HG03064 (cell line): Measurements from ENCODE around the gene DLGAP1.

ENCODE experiments used
- ATAC-seq: cut with Tn5 transposase; IDR thresholded peaks from one replicate; pipeline ENCODE4 v1.9.1; 2021; ENCODE audit warnings: low read depth; ENCODE audit not compliant: unreplicated experiment

DLGAP1 gene

DNA sequence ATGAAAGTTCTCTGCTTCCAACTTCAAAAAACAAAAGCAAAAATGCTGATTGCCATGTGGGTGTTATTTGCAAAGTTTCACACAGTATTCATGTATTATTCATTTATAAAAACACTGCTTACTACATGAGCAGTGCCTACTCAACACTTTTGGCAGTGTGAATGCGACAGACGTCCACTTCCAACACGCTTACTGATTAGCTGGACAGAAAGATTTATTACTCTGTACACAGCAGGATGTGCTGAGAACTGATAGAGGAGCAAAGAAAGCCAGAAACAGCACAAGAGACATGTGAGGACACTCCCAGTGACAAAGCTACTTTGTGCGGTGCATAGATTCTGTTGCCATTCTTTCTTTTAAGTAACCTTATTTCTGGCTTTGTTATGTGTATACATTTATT lies 258.8 kb downstream of the DLGAP1 start:
- no peak for ATAC-seq

DNA sequence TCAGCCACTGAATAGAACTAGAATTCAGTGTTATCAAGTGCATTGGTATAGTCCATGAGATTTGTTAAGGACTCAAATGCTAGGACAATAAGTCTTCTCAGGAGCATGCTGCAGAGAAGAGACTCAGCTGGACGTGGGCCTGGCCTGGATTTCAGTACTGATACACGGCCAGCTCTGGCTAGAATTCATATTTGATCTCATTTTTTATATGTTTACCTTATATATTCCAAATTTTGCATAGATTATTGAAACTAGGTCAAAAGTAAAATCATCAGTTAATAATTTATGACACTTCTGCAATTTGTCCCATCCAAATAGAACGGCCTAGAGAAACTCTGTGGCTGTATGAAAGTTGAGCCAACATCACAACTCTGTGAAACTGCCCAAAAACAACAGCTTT lies 262.0 kb downstream of the DLGAP1 start:
- ATAC-seq = no peak

DNA sequence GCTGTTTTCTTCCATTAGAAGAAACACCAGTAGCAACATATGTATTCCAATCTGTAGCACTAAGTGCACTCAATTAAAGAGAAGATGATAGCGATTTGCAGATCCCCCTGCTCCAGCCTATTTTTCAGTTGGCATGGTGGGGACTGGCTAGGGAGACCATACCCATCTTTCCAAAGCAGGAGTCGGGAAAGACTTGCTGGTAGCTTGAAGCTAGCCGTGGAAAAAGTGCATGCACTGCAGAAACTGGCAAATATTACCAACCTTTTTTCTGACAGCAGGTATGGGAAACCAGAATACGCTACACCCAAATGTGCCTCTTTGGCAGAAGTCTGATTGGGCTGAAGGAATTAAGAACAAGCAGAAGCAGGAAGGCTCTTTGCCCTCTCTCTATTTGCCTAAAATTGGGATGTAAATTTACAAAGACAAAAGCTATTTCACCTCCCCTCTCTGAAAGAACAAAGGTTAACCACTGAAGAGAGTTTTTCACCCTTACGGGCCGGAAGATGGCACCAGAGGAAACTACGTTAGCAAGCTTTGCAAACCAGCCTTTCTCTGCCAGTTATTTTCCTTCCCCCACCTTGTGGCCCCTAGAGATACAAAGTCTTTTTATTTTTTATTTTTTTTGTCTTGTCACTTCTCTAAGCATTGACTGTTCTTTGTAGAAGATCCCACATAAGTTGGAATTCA lies 273.1 kb downstream of the DLGAP1 start:
- no peak for ATAC-seq

- no peak for ATAC-seq
Measured at GRCh38 chr18:4181086-4181485, 274.0 kb downstream of the DLGAP1 start.

GRCh38 chr18:4172196-4173100 lies 282.7 kb downstream of the DLGAP1 start:
- no peak for ATAC-seq

DNA sequence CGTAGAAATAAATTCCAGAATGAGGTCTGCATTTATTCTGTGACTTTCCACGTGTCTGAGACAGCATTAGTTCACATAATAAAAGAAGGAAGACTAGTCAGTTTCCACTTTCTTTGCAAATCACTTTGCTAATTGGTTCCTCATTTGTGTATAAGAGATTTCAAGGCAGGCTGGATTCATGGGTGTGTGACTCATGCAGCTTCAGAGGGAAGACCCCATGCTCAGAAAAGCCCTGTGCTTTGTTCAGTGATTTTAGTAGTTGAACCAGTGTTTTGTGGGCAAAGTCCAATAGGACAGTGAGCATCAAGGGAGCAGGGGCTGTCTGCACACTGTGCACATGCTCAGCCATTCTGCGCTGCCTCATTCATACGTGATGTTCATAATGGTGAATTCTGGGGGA lies 297.8 kb downstream of the DLGAP1 start:
- ATAC-seq = no peak

GRCh38 chr18:4146797-4147196 lies 308.3 kb downstream of the DLGAP1 start:
- ATAC-seq = no peak

DNA sequence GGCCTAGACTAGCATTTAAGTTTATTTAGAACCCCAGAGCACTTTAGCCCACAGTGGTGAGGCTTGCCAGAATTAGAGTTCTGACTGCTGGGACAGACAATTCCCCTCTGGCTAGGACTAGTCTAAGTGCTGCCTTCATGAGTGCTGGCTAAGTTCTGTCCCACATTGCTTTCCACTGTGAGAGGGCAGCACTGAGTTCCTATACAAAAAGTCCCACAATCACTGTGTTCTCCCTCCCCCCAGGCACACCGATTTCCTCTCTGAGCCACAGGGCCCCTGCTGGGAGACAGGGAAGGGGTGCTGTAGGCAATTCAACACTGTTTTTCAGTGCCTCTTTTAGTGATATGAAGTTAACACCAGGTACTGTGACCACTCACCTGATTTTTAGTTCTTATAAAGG lies 310.9 kb downstream of the DLGAP1 start:
- no peak for ATAC-seq

DNA sequence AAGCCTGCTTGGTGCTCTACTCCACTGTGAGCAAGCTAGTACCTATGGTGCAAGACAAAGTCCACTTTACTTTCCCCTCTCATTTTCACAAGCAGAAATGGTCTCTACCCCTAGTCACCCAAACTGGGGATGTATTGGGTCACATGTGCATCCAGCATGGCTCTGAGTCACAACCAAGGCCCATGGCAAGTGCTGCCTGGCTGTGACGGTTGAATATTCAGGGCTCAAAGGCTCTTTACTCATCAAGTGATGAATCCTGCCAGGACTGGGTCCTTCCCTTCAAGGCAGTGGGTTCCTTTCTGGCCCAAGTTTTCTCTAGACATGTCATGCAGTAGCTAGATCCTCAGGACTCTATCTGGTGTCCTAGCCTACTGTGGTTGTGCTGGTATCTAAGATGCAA lies 311.5 kb downstream of the DLGAP1 start:
- no peak for ATAC-seq

DNA sequence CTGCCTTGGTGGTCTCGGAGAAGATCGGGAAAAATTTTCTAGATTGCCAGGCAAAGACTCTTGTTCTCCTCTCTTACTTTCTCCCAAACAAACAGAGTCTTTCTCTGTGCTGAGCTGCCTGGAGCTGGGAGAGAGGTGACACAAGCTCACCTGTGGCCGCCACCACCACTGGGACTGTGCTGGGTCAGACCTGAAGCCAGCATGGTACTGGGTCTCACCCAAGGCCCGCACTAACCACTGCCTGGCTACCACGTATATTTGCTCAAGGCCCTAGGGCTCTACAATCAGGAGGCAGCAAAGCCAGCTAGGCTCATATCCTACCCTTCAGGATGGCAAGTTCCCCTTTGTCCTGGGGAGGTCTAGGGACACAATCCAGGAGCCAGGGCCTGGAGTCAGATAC lies 312.2 kb downstream of the DLGAP1 start:
- no peak for ATAC-seq

GRCh38 chr18:4134700-4135099 lies 320.4 kb downstream of the DLGAP1 start:
- no peak for ATAC-seq

GRCh38 chr18:4130734-4131719 lies 324.1 kb downstream of the DLGAP1 start:
- no peak for ATAC-seq

DNA sequence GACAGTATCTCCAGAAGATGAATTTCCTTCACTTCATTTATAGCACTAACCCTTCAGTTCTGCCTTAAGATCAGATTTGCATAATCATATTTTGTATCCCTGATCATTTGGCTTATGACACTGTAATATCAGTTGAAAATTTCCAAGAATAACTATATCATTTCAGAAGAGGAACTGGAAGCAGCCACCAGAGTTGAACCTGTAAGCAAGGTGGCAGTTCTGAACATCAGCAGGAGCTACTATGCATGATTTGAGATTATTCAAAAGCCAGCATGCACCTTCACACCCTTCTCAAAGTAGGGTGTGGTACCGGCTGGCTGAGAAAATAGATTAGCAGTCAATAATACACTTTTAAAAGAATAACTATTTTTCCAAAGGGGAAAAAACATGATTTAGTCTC lies 328.2 kb downstream of the DLGAP1 start:
- ATAC-seq = no peak

DNA sequence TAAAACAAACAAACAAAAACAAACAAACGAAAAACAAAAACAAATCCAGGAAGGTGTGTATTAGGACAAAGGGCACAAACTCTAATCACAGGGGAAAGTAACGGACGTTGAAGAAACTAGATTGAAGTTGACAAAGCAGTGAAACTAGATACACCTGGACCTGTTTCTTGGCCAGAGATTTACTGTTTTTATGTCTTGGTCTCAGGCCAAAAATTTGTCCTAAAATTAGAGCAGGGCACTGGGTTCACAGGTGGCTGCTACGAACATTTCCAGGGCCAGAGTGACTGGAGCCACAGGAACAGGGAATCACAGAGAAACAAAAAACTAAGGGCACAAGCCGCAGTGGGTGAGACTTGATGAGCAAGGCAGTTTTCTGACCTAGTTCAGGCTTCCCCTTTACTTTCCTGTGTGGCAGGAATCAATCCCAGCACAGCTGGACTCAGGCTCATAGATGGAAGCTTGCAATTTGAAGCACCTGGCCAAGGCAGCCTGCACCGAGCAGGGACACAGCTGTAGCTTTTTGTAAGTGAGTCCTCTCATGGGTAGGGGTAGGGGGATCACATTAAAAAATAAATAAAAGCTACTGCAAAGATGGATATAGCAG lies 329.4 kb downstream of the DLGAP1 start:
- no peak for ATAC-seq

DNA sequence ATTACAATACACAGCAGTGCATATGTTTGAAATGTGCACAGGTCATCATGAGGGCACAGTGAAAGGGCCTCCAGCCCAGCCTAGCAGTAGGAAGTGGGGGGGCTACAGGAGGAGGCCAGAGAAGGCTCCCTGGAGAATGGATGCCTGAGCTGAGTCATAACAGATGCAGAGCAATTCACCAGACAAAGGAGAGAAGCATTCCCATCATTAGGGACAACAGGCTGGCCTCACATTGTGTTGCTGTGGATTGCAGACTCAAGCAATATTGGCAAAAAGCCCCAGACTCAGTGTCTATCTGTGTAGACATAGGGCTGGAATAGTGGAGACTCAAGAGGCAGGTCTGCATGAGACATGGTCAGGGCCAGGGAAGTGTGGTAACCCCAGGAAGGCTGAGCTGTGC lies 329.9 kb downstream of the DLGAP1 start:
- ATAC-seq = no peak

DNA sequence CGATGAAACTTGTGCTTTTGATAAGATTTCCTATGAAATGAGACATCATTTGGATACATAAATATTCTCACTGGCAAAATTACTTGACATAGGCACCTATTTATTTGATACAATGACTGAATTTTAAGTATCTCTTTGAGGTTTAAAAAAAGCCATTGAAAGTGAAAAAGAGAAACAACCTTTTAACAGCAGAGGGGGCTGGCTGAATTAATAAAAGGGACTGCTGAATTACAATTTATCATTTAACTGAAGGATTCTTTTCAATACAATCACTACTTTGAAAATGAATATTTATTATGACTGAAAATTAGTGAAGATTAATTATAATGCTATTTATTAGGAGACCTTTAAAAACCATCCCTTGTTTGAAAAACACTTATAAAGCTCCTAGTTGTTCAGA lies 335.3 kb downstream of the DLGAP1 start:
- no peak for ATAC-seq

DNA sequence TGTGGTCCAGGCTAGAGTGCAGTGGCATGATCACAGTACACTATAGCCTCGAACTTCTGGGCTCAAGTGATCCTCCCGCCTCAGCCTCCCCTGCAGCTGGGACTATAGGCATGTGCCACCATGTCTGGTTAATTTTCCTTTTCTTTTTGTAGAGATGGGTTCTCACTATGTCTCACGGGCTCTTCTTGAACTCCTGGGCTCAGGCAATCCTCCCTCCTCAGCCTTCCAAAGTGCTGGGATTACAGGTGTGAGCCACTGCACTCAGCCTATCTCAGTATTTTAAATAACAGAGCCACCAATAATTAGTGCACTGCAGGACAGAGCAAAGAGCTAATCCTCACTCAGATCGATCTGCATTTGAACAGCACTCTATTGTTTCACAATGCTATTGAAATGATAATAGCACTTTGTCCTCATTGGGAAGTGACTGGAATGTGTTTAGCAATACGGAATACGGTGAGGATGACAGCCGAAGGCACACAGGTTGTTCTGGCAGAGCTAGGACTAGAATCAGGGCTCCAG lies 335.9 kb downstream of the DLGAP1 start:
- ATAC-seq = no peak

- no peak for ATAC-seq
Measured at GRCh38 chr18:4108016-4108415, 347.1 kb downstream of the DLGAP1 start.

DNA sequence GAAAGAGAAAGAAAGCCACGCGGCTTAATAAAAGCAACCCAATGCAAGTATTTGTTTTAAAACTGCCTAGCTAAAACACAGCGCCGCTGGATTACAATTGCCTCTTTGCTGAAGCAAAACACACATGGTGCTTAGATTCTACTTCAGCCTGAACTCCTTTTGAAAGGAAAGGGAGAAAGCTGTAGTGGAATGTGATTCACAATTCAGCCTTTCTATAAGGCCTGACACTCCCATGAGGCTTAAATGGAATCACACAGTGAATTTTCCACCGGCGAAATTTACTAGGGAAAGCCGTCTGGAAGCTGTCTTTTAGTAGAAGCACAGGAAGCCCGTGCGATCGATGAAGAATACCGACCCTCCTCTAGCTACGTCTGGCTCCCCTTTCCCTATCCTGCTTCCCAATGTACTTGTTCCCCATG lies 348.0 kb downstream of the DLGAP1 start:
- ATAC-seq = no peak

GRCh38 chr18:4106407-4107033 lies 348.6 kb downstream of the DLGAP1 start:
- ATAC-seq = no peak
